IPS DF 6.9 (cell line): Measurements from ENCODE around the gene OAS3.

ENCODE experiments used
- DNase-seq: peaks from one replicate; pipeline ENCODE4 v3.0.0-alpha.2; 2013; ENCODE audit warnings: low read depth, low spot score
- H3K27ac ChIP-seq: one replicate; pipeline ENCODE4 v1.5.1; 2013; ENCODE audit warnings: low read length, control low read depth
- H3K27me3 ChIP-seq: 2 replicates; pipeline ENCODE4 v1.6.1; 2013; ENCODE audit warnings: mild to moderate bottlenecking, low read length; ENCODE audit not compliant: control insufficient read depth, insufficient read depth
- H3K36me3 ChIP-seq: 2 replicates; pipeline ENCODE4 v1.6.1; 2013; ENCODE audit warnings: low read length; ENCODE audit not compliant: control insufficient read depth, insufficient read depth
- H3K4me1 ChIP-seq: 2 replicates; pipeline ENCODE4 v1.6.1; 2013; ENCODE audit warnings: low read length; ENCODE audit not compliant: control insufficient read depth, insufficient read depth
- H3K4me3 ChIP-seq: 2 replicates; pipeline ENCODE4 v1.5.1; 2013; ENCODE audit warnings: mild to moderate bottlenecking, low read length
- H3K9me3 ChIP-seq: 2 replicates; pipeline ENCODE4 v1.6.1; 2013; ENCODE audit warnings: low read length, inconsistent platforms; ENCODE audit not compliant: control insufficient read depth, insufficient read depth
- WGBS: extraction: QIAGEN DNeasy Blood & Tissue Kit; methylation state at CpG from one replicate; pipeline ENCODE4 v1.1.7; 2013; ENCODE audit warnings: mixed read lengths, missing lambda C conversion rate; ENCODE audit not compliant: insufficient read length, insufficient coverage; 5-methylcytosine and 5-hydroxymethylcytosine counted together

Gene OAS3

DNA sequence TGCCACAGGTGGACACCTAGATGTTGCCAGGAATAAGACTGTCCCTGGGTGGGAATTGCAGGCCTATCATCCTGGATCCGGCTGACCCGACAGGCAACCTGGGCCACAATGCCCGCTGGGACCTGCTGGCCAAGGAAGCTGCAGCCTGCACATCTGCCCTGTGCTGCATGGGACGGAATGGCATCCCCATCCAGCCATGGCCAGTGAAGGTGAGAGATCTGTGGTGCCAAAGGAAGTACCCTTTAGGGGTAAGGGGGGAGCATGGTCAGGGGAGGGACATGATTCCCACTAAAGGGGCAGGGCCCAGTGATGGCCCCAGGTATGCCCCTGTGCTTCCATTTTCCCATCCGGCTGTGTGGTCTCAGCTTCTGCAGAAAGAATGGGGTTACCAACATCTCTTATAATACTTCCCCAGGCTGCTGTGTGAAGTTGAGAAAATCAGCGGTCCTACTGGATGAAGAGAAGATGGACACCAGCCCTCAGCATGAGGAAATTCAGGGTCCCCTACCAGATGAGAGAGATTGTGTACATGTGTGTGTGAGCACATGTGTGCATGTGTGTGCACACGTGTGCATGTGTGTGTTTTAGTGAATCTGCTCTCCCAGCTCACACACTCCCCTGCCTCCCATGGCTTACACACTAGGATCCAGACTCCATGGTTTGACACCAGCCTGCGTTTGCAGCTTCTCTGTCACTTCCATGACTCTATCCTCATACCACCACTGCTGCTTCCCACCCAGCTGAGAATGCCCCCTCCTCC lies 31.5 kb downstream of the OAS3 start:
- WGBS: no CpG with 5 or more reads among the region's 8 CpGs
- no peaks in the 10 kb centered on the region for H3K9me3 ChIP-seq

DNA sequence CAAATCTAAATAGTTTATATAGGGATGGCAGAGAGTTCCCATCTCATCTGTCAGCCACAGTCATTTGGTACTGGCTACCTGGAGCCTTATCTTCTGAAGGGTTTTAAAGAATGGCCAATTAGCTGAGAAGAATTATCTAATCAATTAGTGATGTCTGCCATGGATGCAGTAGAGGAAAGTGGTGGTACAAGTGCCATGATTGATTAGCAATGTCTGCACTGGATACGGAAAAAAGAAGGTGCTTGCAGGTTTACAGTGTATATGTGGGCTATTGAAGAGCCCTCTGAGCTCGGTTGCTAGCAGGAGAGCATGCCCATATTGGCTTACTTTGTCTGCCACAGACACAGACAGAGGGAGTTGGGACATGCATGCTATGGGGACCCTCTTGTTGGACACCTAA lies 32.1 kb downstream of the OAS3 start:
- Histone ChIP-seq H3K4me1 (no peaks in the 10 kb centered on the region), H3K9me3 (no peaks in the 10 kb centered on the region), H3K4me3 (no peak overlapping the region), H3K36me3 (no peaks in the 10 kb centered on the region), H3K27me3 (no peaks in the 10 kb centered on the region), H3K27ac (no peak overlapping the region)
- DNase-seq: no peak
- WGBS: no CpG with 5 or more reads among the region's 2 CpGs

More for the DNA sequence above, 31.5 kb downstream of the OAS3 start:
- Histone ChIP-seq H3K4me1 (no peaks in the 10 kb centered on the region), H3K36me3 (no peaks in the 10 kb centered on the region), H3K27me3 (no peaks in the 10 kb centered on the region), H3K27ac (no peak overlapping the region), H3K4me3 (no peak overlapping the region)
- DNase-seq: no peak

DNA sequence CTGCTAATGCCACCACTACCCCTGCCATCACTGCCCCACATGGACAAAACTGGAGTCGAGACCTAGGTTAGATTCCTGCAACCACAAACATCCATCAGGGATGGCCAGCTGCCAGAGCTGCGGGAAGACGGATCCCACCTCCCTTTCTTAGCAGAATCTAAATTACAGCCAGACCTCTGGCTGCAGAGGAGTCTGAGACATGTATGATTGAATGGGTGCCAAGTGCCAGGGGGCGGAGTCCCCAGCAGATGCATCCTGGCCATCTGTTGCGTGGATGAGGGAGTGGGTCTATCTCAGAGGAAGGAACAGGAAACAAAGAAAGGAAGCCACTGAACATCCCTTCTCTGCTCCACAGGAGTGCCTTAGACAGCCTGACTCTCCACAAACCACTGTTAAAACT lies 33.0 kb downstream of the OAS3 start:
- no CpG with 5 or more reads among the region's 5 CpGs for WGBS
- no peaks in the 10 kb centered on the region for H3K4me1 ChIP-seq
- H3K27ac ChIP-seq: no peak overlapping the region
- no peak for DNase-seq
- H3K27me3 ChIP-seq: no peaks in the 10 kb centered on the region
- H3K4me3 ChIP-seq: no peak overlapping the region
- H3K9me3 ChIP-seq: no peaks in the 10 kb centered on the region
- H3K36me3 ChIP-seq: no peaks in the 10 kb centered on the region

DNA sequence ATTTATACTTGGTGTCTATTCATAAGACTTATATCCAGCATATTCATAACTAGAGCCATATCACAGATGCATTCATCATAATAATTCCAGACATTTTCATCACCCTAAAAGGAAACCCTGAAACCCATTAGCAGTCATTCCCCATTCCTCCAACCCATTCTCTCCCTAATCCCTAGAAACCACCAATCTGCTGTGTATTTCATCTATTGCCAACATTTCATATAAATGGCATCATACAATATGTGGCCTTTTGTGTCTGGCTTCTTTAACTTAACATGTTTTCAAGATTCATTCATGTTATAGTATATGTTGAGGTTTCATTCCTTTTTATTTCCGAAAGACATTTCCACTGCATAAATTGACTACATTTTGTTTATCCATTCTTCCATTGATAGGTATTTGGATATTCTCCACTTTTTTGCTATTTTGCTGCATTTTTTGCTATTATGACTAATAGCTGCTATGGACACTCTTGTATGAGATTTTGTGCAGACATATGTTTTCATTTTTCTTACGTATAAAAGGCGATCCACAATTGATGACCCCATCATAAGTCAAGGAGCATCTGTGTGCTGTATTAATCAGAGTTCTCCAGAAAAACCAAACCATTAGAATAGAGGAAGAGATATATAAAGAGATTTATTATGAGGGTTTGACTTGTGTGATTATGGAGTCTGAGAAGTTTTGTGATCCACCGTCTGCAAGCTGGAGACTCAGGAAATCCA lies 34.9 kb downstream of the OAS3 start:
- Histone ChIP-seq H3K4me1 (no peaks in the 10 kb centered on the region), H3K4me3 (no peak overlapping the region), H3K27me3 (no peaks in the 10 kb centered on the region), H3K36me3 (no peaks in the 10 kb centered on the region), H3K27ac (no peak overlapping the region), H3K9me3 (no peaks in the 10 kb centered on the region)
- no peak for DNase-seq
- no CpG with 5 or more reads among the region's 4 CpGs for WGBS

DNA sequence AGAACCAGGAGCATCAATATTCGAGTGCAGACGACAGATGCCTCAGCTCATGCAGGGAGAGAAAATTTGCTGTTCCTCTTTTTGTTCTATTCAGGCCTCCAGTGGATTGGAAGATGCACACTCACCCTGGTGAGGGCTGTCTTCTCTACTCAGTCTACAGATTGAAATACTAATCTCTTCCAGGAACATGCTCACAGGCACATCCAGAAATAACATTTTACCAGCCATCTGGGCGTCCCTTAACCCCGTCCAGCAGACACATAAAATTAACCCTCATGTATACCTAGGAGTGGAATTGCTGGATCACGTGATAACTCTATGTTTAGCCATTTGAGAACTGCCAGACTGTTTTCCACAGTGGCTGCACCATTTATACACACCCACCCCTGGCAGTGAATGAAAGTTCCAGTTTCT lies 35.6 kb downstream of the OAS3 start:
- Histone ChIP-seq H3K27ac (no peak overlapping the region), H3K4me3 (no peak overlapping the region), H3K27me3 (no peaks in the 10 kb centered on the region), H3K36me3 (no peaks in the 10 kb centered on the region), H3K4me1 (no peaks in the 10 kb centered on the region), H3K9me3 (no peaks in the 10 kb centered on the region)
- no CpG with 5 or more reads among the region's 5 CpGs for WGBS
- DNase-seq: no peak

DNA sequence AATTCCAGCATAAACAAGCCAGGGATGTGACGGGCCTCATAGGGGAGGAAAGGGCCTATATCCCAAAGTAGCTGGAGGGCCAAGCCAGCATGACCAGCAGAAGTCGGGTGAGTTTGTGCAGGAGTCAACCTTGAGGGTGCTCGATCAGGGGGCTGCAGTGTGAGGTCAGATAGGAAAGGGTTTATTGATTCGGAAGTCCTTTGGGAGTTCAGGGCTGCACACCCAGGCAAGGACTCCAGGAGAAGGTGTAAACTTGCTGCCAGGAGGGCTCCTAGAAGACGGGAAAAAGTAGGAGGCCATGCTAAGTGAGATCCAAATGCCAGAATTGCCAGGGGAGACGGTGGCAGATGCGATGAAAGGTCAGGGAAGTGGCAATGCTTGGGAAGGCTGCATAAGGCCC lies 36.6 kb downstream of the OAS3 start:
- Histone ChIP-seq H3K4me3 (no peak overlapping the region), H3K36me3 (no peaks in the 10 kb centered on the region), H3K27me3 (no peaks in the 10 kb centered on the region), H3K4me1 (no peaks in the 10 kb centered on the region), H3K9me3 (no peaks in the 10 kb centered on the region), H3K27ac (no peak overlapping the region)
- DNase-seq: no peak
- no CpG with 5 or more reads among the region's 7 CpGs for WGBS

DNA sequence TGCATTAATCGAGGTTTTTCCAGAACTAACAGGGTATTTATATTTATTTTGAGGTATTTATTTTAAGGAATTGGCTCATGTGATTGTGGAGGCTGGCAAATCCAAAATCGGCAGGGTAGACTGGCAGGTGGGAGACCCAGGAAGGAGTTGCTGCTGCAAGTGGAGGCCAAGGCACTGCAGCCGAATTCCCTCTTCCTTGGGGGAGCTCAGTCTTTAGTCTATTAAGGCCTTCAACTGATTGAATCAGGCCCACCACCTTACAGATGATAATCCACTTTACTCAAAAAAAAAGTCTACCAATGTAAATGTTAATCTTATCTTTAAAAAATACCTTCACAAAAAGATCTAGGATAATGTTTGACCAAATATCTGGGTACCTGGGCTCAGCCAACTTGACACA lies 38.9 kb downstream of the OAS3 start:
- Histone ChIP-seq H3K27me3 (no peaks in the 10 kb centered on the region), H3K27ac (no peak overlapping the region), H3K4me3 (no peak overlapping the region), H3K4me1 (no peaks in the 10 kb centered on the region), H3K9me3 (no peaks in the 10 kb centered on the region), H3K36me3 (no peaks in the 10 kb centered on the region)
- no CpG with 5 or more reads among the region's 3 CpGs for WGBS
- no peak for DNase-seq

DNA sequence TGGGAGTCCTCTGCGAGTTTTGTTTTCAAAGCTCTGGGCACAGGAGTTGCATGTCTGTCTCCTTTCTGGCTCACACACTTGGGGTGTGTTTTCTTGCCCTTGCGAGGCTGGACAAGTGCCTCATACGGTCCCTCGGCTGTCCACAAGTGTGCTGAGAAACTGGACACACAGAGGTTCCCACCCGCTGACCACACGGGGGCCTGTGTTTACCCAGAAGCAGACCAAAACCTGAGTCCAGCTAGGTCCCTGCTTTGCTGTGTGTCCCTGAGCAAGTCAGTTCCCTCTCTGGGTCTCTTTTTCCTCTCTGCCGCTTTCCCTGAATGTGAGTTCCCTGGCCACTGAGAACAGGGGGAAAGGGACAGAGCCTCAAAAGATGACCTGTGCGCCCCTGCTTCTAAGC lies 39.4 kb downstream of the OAS3 start:
- Histone ChIP-seq H3K27me3 (no peaks in the 10 kb centered on the region), H3K27ac (no peak overlapping the region), H3K4me3 (no peak overlapping the region), H3K9me3 (no peaks in the 10 kb centered on the region), H3K4me1 (no peaks in the 10 kb centered on the region), H3K36me3 (no peaks in the 10 kb centered on the region)
- no peak for DNase-seq
- WGBS: no CpG with 5 or more reads among the region's 8 CpGs

DNA sequence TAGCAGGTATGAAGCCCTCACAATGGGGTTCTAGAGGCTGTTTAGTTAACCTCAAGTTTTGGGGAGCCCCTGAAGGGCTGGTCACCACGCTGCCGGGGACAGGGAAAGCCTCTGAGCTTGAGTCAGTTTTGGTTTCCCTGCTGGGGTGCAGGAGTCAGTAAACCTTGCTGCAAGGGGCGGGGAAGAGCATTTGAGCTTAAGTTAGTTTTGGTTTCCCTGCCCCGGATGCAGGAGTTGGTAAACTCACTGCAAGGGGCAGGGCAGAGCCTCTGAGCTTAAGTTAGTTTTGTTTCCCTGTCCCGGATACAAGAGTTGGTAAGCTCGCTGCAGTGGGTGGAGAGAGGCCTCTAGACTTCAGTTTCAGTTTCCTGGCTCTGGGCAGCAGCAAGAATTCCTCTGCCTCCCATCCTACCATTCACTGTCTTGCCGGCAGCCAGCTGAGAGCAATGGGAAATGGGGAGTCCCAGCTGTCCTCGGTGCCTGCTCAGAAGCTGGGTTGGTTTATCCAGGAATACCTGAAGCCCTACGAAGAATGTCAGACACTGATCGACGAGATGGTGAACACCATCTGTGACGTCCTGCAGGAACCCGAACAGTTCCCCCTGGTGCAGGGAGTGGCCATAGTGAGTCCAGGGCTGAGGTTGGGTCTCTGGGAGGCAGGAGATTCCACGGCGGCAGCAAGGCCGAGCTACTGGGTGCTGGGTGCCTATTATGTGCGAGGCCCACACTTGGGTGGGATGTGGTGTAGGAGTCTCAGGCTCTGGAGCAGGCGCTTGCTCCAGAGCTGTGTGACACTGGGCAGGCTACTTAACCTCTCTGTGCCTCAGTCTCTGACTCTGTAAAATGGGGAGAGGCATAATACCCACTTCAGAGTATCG lies 40.1 kb downstream of the OAS3 start, which contains the start of gene OAS2:
Gene OAS2, plus strand, starts transcription at position 357 of the 878 bp plus-strand sequence. Its CDS starts 90 bp downstream, at position 447.
- no peaks in the 10 kb centered on the region for H3K27me3 ChIP-seq
- no peak within 1 kb of the TSS for H3K27ac ChIP-seq
- no peaks in the 10 kb centered on the region for H3K9me3 ChIP-seq
- WGBS: no CpG with 5 or more reads among the region's 19 CpGs
- H3K36me3 ChIP-seq: no peaks in the 10 kb centered on the region
- no peak within 1 kb of the TSS for H3K4me3 ChIP-seq
- no peak for DNase-seq
- no peaks in the 10 kb centered on the region for H3K4me1 ChIP-seq

DNA sequence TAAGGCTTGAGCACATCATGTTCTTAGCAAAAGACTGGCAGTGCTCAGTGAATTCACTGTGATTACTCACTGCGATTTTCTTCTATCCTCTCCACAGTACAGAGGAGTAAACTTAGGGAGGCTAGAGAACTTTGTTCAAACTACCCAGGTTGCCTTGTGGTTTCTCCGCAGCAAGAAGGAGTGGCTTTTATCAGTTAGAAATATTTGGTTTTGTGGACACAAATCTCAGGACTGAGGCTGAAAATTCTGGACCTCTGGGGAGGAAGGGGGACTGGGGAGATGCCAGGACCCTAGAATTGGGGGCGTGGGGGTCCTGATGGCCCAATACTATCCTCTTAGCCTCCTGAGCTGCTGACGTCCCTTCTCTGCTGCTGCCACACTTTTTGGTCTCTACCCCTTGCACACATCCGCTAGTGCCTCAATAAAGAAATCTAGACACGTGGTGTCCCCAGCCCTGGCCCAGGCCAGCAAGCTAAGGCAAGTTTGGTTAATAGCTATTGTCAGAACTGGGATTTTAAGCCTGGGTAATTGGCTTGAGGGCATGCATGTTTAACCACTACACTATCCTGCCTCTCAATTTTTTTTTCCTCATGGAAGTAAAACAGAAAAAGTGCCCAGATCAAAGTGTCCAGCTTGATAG lies 40.9 kb downstream of the OAS3 start:
- Histone ChIP-seq H3K27me3 (no peaks in the 10 kb centered on the region), H3K9me3 (no peaks in the 10 kb centered on the region), H3K4me1 (no peaks in the 10 kb centered on the region), H3K4me3 (no peak overlapping the region), H3K36me3 (no peaks in the 10 kb centered on the region), H3K27ac (no peak overlapping the region)
- WGBS: no CpG with 5 or more reads among the region's 6 CpGs
- no peak for DNase-seq
